Liver (tissue), 3 donors: Measurements from ENCODE around the gene SGPL1.

ENCODE experiments used
- CTCF ChIP-seq: fragments of 150-350 bp; IDR thresholded peaks from 2 replicates; pipeline ENCODE4 v1.5.1; 2017; ENCODE audit warnings: improper control_type of control experiment, low read depth, low read length; ENCODE audit not compliant: missing input control
- GABPA ChIP-seq, 2 donors: IDR thresholded peaks in 1 of 2; conservative IDR thresholded peaks in 1 of 2; 2 replicates each; pipeline ENCODE4 v1.6.1; 2016; ENCODE audit warnings: antibody characterized with exemption in 2 of 2, mild to moderate bottlenecking in 1 of 2, moderate library complexity in 1 of 2
- NR2F2 ChIP-seq: IDR thresholded peaks from 2 replicates; pipeline ENCODE4 v1.6.1; 2016; ENCODE audit warnings: antibody characterized with exemption
- REST ChIP-seq: IDR thresholded peaks from 2 replicates; pipeline ENCODE4 v1.6.1; 2016; ENCODE audit warnings: antibody characterized with exemption, mild to moderate bottlenecking
- TAF1 ChIP-seq: conservative IDR thresholded peaks from 2 replicates; pipeline ENCODE4 v1.6.1; 2016; ENCODE audit warnings: antibody characterized with exemption, mild to moderate bottlenecking
- donor health status: healthy.
- donor health status: healthy.

GRCh38 chr10:70864935-70865334 lies 49.2 kb downstream of the SGPL1 start:
- TF ChIP-seq TAF1, result no peak
- no peak for TF ChIP-seq CTCF
- TF ChIP-seq REST, result no peak
- TF ChIP-seq NR2F2, result no peak
- TF ChIP-seq GABPA (IDR thresholded peaks at IDR 0.05 in 1 of 2, conservative IDR thresholded peaks at IDR 0.05 in 1 of 2), result no peak
